Activated CD4-positive, alpha-beta T cell treated with anti-CD3 and anti-CD28 coated beads, Interleukin-2, Interleukin-4, amounts not matched to agents 100 ng/mL and 50 ng/mL, durations not matched to agents 16 hours and 8 hours (primary cell): Measurements from ENCODE around the gene PAQR9.

Source experiments
- DNase-seq: peaks from one replicate; pipeline ENCODE4 v3.0.0-alpha.2; 2020; ENCODE audit warnings: low spot score

The PAQR9 gene

GRCh38 chr3:142951794-142952193, 11.7 kb downstream of the PAQR9 start:
- DNase-seq: no peak

GRCh38 chr3:142950972-142951371, 12.5 kb downstream of the PAQR9 start:
- no peak for DNase-seq

GRCh38 chr3:142947799-142948575, 15.5 kb downstream of the PAQR9 start:
- DNase-seq: peak; percentile 67

GRCh38 chr3:142947352-142947751, 16.1 kb downstream of the PAQR9 start:
- DNase-seq: no peak

- DNase-seq: no peak
Observed at GRCh38 chr3:142946861-142947260, 16.6 kb downstream of the PAQR9 start.

- DNase-seq: no peak
Observed at GRCh38 chr3:142945023-142945422, 18.5 kb downstream of the PAQR9 start.

GRCh38 chr3:142944342-142944741, 19.1 kb downstream of the PAQR9 start:
- DNase-seq: peak; percentile 29

GRCh38 chr3:142943870-142944269, 19.6 kb downstream of the PAQR9 start:
- no peak for DNase-seq

- no peak for DNase-seq
Observed at GRCh38 chr3:142943349-142943748, 20.1 kb downstream of the PAQR9 start.

- no peak for DNase-seq
Observed at GRCh38 chr3:142941373-142942123, 21.9 kb downstream of the PAQR9 start.

GRCh38 chr3:142940472-142940871, 23.0 kb downstream of the PAQR9 start:
- DNase-seq: no peak

- DNase-seq: no peak
Observed at GRCh38 chr3:142940000-142940399, 23.5 kb downstream of the PAQR9 start.

GRCh38 chr3:142935963-142936362, 27.5 kb downstream of the PAQR9 start:
- DNase-seq: no peak

- DNase-seq: no peak
Observed at GRCh38 chr3:142934887-142935269, 28.6 kb downstream of the PAQR9 start.

- no peak for DNase-seq
Observed at GRCh38 chr3:142934128-142934886, 29.2 kb downstream of the PAQR9 start.

GRCh38 chr3:142931222-142931621, 32.3 kb downstream of the PAQR9 start:
- DNase-seq: no peak

GRCh38 chr3:142930463-142930862, 33.0 kb downstream of the PAQR9 start:
- DNase-seq: no peak

GRCh38 chr3:142929890-142930289, 33.6 kb downstream of the PAQR9 start:
- no peak for DNase-seq

GRCh38 chr3:142929109-142929508, 34.4 kb downstream of the PAQR9 start:
- peak; percentile 59 for DNase-seq

- DNase-seq: no peak
Observed at GRCh38 chr3:142926368-142926944, 37.0 kb downstream of the PAQR9 start.

GRCh38 chr3:142925140-142925539, 38.3 kb downstream of the PAQR9 start:
- DNase-seq: no peak

- no peak for DNase-seq
Observed at GRCh38 chr3:142923694-142924093, 39.8 kb downstream of the PAQR9 start.
